Ishikawa (cell line): ENCODE measurements around the gene FLRT3.

ENCODE experiments used
- CEBPB ChIP-seq: IDR thresholded peaks from 2 replicates; pipeline ENCODE4 v1.6.1; 2012
- CREB1 ChIP-seq: IDR thresholded peaks from 2 replicates; pipeline ENCODE4 v1.6.1; 2012; ENCODE audit warnings: low read depth
- EGR1 ChIP-seq: IDR thresholded peaks from 2 replicates; pipeline ENCODE4 v1.6.1; 2012
- EP300 ChIP-seq: IDR thresholded peaks from 2 replicates; pipeline ENCODE4 v1.6.1; 2012; ENCODE audit warnings: borderline replicate concordance
- FOXM1 ChIP-seq: IDR thresholded peaks from 2 replicates; pipeline ENCODE4 v1.6.1; 2012; ENCODE audit warnings: low read depth, borderline replicate concordance
- MAX ChIP-seq: IDR thresholded peaks from 2 replicates; pipeline ENCODE4 v1.6.1; 2012
- NFIC ChIP-seq: IDR thresholded peaks from 2 replicates; pipeline ENCODE4 v1.6.1; 2012
- RAD21 ChIP-seq: IDR thresholded peaks from 2 replicates; pipeline ENCODE4 v1.6.1; 2012; ENCODE audit warnings: low read depth
- TAF1 ChIP-seq: IDR thresholded peaks from 2 replicates; pipeline ENCODE4 v1.6.1; 2012; ENCODE audit warnings: low read depth, mild to moderate bottlenecking
- TCF12 ChIP-seq: IDR thresholded peaks from 2 replicates; pipeline ENCODE4 v1.6.1; 2012; ENCODE audit warnings: low read depth
- TEAD4 ChIP-seq: IDR thresholded peaks from 2 replicates; pipeline ENCODE4 v1.6.1; 2012
- YY1 ChIP-seq: IDR thresholded peaks from 2 replicates; pipeline ENCODE4 v1.6.1; 2012; ENCODE audit warnings: low read depth
- ZBTB7A ChIP-seq: IDR thresholded peaks from 2 replicates; pipeline ENCODE4 v1.6.1; 2012; ENCODE audit warnings: low read depth

- TF ChIP-seq ZBTB7A (no peak), NFIC (no peak), TAF1 (no peak), EGR1 (no peak), CEBPB (no peak), MAX (no peak), RAD21 (no peak), YY1 (no peak), TEAD4 (no peak), EP300 (no peak), CREB1 (no peak), FOXM1 (no peak), TCF12 (no peak)
Observed at GRCh38 chr20:14332866-14333265, 4.5 kb downstream of the FLRT3 start.
